ENCODE measurements around the gene THBS4. TPM values are rescaled to one million over a fixed set of nuclear protein-coding genes. Genes with fewer than 3 reads are reported as not detected.

The THBS4 gene
- total and polyA plus RNA-seq, 2 experiments from 2014 or later: 0.43 to 0.70 TPM

GRCh38 chr5:80069251-80069800 lies 34.2 kb downstream of the THBS4 start:
- 26 to 28% methylated on average over 4 of the region's 4 CpGs for WGBS, 2 experiments (ENCODE audit: low coverage in 1 of 2, low lambda C conversion rate in 2 of 2, missing lambda C conversion rate in 2 of 2)
- no peaks in the 10 kb centered on the region for H3K36me3 ChIP-seq (ENCODE audit: low read depth)
- no peaks in the 10 kb centered on the region for H3K9me2 ChIP-seq (ENCODE audit: insufficient read depth)
- TF ChIP-seq EZH2 (IDR thresholded peaks at IDR 0.05; ENCODE audit: insufficient read depth, poor library complexity, severe bottlenecking) (no peak), EZH2phosphoT487 (IDR thresholded peaks at IDR 0.05; ENCODE audit: insufficient read depth, low read depth) (no peak)
- H3K4me2 ChIP-seq (ENCODE audit: unreplicated experiment): no peak overlapping the region
- peak overlapping the region; percentile 41; the same call in 1 of the 2 replicates for H2AFZ ChIP-seq
- no peak for DNase-seq
- peaks cover 11% of the 10 kb centered on the region for H3K4me1 ChIP-seq (ENCODE audit: insufficient read depth)
- H3K27me3 ChIP-seq (replicated peaks; ENCODE audit: insufficient read depth): no peaks in the 10 kb centered on the region
- no peak overlapping the region for H3K27ac ChIP-seq
- no peak overlapping the region for H3K9ac ChIP-seq
- no peaks in the 10 kb centered on the region for H3K79me2 ChIP-seq (ENCODE audit: insufficient read depth)
- in situ Hi-C loops (cut with MboI): no loop called here
- H3F3A ChIP-seq (ENCODE audit: insufficient read depth): 0 out of 2 replicates have a peak, but pooled peaks cover 5% of the 10 kb centered on the region
- no peaks in the 10 kb centered on the region for H4K20me1 ChIP-seq (ENCODE audit: insufficient read depth)
- H3K4me3 ChIP-seq: no peak overlapping the region
- H3K9me3 ChIP-seq (ENCODE audit: low read depth): no peaks in the 10 kb centered on the region

- 18 to 38% methylated on average over 3 of the region's 3 CpGs for WGBS, 2 experiments (ENCODE audit: low coverage in 1 of 2, low lambda C conversion rate in 2 of 2, missing lambda C conversion rate in 2 of 2)
- Histone ChIP-seq H3K4me2 (ENCODE audit: unreplicated experiment) (no peak overlapping the region), H3K27me3 (replicated peaks; ENCODE audit: insufficient read depth) (no peaks in the 10 kb centered on the region), H4K20me1 (ENCODE audit: insufficient read depth) (no peaks in the 10 kb centered on the region), H3K27ac (no peak overlapping the region), H2AFZ (peak overlapping the region; percentile 41; the same call in 1 of the 2 replicates), H3K9me2 (ENCODE audit: insufficient read depth) (no peaks in the 10 kb centered on the region), H3K4me1 (ENCODE audit: insufficient read depth) (peaks cover 9% of the 10 kb centered on the region), H3K9me3 (ENCODE audit: low read depth) (no peaks in the 10 kb centered on the region), H3K79me2 (ENCODE audit: insufficient read depth) (no peaks in the 10 kb centered on the region), H3K4me3 (no peak overlapping the region), H3K9ac (no peak overlapping the region), H3F3A (ENCODE audit: insufficient read depth) (0 out of 2 replicates have a peak, but pooled peaks cover 5% of the 10 kb centered on the region), H3K36me3 (ENCODE audit: low read depth) (no peaks in the 10 kb centered on the region)
- peak; percentile 33 for DNase-seq
- TF ChIP-seq EZH2phosphoT487 (IDR thresholded peaks at IDR 0.05; ENCODE audit: insufficient read depth, low read depth) (no peak), EZH2 (IDR thresholded peaks at IDR 0.05; ENCODE audit: insufficient read depth, poor library complexity, severe bottlenecking) (no peak)
- in situ Hi-C loops (cut with MboI): no loop called here
Observed at GRCh38 chr5:80069918-80070318, 34.8 kb downstream of the THBS4 start.

GRCh38 chr5:80070338-80071056 lies 35.3 kb downstream of the THBS4 start:
- H3K4me2 ChIP-seq (ENCODE audit: unreplicated experiment): no peak overlapping the region
- 0 out of 2 replicates have a peak, but pooled peaks cover 5% of the 10 kb centered on the region for H3F3A ChIP-seq (ENCODE audit: insufficient read depth)
- H4K20me1 ChIP-seq (ENCODE audit: insufficient read depth): no peaks in the 10 kb centered on the region
- peak; percentile 37 for DNase-seq
- H3K4me3 ChIP-seq: no peak overlapping the region
- H3K9me3 ChIP-seq (ENCODE audit: low read depth): no peaks in the 10 kb centered on the region
- H3K27ac ChIP-seq: no peak overlapping the region
- in situ Hi-C loops (cut with MboI): no loop called here
- H3K9ac ChIP-seq: no peak overlapping the region
- H3K9me2 ChIP-seq (ENCODE audit: insufficient read depth): no peaks in the 10 kb centered on the region
- peak overlapping the region; percentile 41; the same call in 1 of the 2 replicates for H2AFZ ChIP-seq
- H3K36me3 ChIP-seq (ENCODE audit: low read depth): no peaks in the 10 kb centered on the region
- WGBS, 2 experiments (ENCODE audit: low coverage in 1 of 2, low lambda C conversion rate in 2 of 2, missing lambda C conversion rate in 2 of 2): 73 to 78% methylated on average over 10 of the region's 10 CpGs
- peaks cover 9% of the 10 kb centered on the region for H3K4me1 ChIP-seq (ENCODE audit: insufficient read depth)
- H3K27me3 ChIP-seq (replicated peaks; ENCODE audit: insufficient read depth): no peaks in the 10 kb centered on the region
- TF ChIP-seq EZH2phosphoT487 (IDR thresholded peaks at IDR 0.05; ENCODE audit: insufficient read depth, low read depth) (no peak), EZH2 (IDR thresholded peaks at IDR 0.05; ENCODE audit: insufficient read depth, poor library complexity, severe bottlenecking) (no peak)
- no peaks in the 10 kb centered on the region for H3K79me2 ChIP-seq (ENCODE audit: insufficient read depth)

GRCh38 chr5:80071510-80072021 lies 36.4 kb downstream of the THBS4 start:
- Histone ChIP-seq H3K27ac (no peak overlapping the region), H3K9me2 (ENCODE audit: insufficient read depth) (no peaks in the 10 kb centered on the region), H3K9ac (no peak overlapping the region), H4K20me1 (ENCODE audit: insufficient read depth) (no peaks in the 10 kb centered on the region), H3K4me3 (no peak overlapping the region), H2AFZ (no peak overlapping the region), H3K9me3 (ENCODE audit: low read depth) (no peaks in the 10 kb centered on the region), H3K79me2 (ENCODE audit: insufficient read depth) (no peaks in the 10 kb centered on the region), H3K4me2 (ENCODE audit: unreplicated experiment) (no peak overlapping the region), H3K4me1 (ENCODE audit: insufficient read depth) (peaks cover 9% of the 10 kb centered on the region), H3K27me3 (replicated peaks; ENCODE audit: insufficient read depth) (no peaks in the 10 kb centered on the region), H3F3A (ENCODE audit: insufficient read depth) (0 out of 2 replicates have a peak, but pooled peaks cover 5% of the 10 kb centered on the region), H3K36me3 (ENCODE audit: low read depth) (no peaks in the 10 kb centered on the region)
- peak; percentile 10 for DNase-seq
- TF ChIP-seq EZH2phosphoT487 (IDR thresholded peaks at IDR 0.05; ENCODE audit: insufficient read depth, low read depth) (no peak), EZH2 (IDR thresholded peaks at IDR 0.05; ENCODE audit: insufficient read depth, poor library complexity, severe bottlenecking) (no peak)
- WGBS, 2 experiments (ENCODE audit: low coverage in 1 of 2, low lambda C conversion rate in 2 of 2, missing lambda C conversion rate in 2 of 2): 97 to 98% methylated on average over 2 of the region's 2 CpGs
- in situ Hi-C loops (cut with MboI): no loop called here
